Amniotic epithelial cell (primary cell): ENCODE results near the gene RBM20.
"Not testable (repeated sequence)": the region's sequence is repeated elsewhere in the genome, so short reads cannot be mapped to it uniquely, and the experiment has no call there.

Experiments
- DNase-seq: peaks from one replicate; pipeline ENCODE4 v3.0.0-alpha.2; 2010; ENCODE audit warnings: low read depth

RBM20 gene

GRCh38 chr10:110643653-110644597 is at the start of gene RBM20:
TSS of gene RBM20 (plus strand) at chr10:110644336. CDS start at chr10:110644455, 119 bp downstream.
- no peak for DNase-seq

DNA sequence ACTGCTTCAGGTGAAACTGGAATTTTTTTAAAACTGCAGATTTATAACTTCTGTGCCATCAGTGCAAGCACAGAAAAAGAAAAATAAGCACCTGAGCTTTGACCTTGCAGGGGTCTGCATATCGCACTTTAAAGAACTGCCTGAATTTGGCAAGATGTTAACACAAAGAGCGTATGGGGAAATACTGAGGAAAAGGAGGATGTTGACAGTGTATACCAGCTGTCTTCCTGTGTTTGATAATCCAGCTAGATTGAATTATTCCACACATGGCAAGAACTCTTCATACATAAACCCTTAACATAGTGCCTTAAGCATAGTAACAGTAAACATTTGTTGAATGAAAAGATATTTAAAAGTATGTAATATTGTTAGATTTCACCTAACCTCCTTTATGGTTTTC is 46.7 kb upstream of the RBM20 start:
- no peak for DNase-seq

DNA sequence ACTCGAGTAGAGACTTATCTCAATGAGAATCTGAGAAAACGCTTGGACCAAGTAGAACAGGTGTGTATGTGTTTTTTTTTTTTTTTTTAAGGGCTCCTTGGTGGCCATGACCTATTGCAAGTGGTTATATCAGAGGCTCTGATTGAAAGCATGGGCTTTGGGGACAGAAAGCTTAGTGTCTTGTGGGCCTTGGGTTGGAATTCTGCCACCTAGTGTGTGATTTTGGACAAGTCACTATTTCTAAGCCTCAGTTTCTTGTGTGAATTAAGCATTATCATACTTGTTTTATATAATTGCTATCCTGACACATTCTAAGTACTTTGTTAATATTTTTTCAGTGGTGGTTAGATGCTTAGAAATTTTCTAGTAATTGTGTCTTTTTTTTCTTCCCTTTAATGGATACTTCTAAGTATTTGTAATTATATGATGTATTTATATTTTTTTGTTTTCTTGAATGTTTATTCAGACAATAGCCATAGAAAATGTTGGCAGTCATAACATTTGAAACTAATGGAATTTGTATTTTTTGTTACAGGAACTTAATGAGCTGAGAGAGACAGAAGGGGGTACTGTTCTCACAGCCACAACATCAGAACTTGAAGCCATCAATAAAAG is 43.5 kb upstream of the RBM20 start:
- peak; percentile 59 for DNase-seq

- DNase-seq, result no peak
These were observed 42.6 kb upstream of the RBM20 start for GRCh38 chr10:110601581-110601980.

DNA sequence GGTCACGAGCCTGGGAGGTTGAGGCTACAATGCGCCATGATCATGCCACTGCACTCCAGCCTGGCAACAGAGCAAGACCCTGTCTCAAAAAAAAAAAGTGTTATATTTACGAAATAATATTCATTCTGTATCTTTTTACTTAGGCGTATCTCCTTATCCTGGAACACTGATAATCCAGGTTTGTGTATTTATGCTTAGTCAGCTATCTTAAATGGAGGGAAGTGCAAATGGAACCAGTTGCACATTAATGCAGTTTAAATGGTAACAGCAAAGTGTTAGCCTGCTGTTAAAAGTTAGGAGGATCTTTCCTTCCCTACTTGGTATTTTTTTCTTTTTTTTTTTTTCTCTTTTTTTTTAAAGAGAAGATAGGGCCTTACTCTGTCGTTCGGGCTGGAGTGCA is 36.0 kb upstream of the RBM20 start:
- no peak for DNase-seq

- no peak for DNase-seq
These were observed 34.5 kb upstream of the RBM20 start for GRCh38 chr10:110609605-110610004.

DNA sequence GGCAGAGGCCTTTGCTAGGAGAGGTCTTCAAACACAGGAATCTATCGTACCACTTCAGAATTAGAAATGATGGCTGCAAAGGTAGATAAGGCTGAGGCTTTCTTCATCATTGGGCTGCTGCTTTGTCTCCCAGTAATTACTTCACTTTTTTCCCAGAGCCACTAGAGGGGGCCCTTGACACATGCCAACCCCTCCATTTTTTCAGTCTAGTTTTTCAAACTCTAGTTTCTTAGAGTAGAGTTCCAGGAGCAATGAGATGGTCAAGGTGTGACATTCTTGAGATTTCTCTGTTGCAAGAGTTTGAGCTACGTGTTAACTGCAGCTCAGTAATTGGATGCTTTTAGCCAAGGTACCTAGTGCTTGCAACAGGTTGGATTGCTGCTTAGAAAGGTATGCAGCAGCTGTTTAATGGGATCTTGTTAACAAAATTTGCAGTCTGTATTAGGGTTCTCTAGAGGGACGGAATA is 33.8 kb upstream of the RBM20 start:
- DNase-seq, result peak; percentile 46

DNA sequence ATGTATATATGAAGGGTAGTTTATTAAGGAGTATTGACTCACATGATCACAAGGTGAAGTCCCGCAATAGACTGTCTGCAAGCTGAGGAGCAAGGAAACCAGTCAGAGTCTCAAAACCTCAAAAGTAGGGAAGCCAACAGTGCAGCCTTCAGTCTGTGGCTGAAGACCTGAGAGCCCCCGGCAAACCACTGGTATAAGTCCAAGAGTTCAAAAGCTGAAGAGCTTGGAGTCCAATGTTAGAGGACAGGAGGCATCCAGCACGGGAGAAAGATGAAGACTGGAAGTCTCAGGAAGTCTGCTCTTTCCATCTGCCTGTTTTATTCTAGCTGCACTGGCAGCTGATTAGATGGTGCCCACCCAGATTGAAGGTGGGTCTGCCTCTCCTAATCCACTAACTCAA is 33.4 kb upstream of the RBM20 start:
- DNase-seq, result not testable (repeated sequence)

- no peak for DNase-seq
These were observed 32.0 kb upstream of the RBM20 start for GRCh38 chr10:110612087-110612486.

DNA sequence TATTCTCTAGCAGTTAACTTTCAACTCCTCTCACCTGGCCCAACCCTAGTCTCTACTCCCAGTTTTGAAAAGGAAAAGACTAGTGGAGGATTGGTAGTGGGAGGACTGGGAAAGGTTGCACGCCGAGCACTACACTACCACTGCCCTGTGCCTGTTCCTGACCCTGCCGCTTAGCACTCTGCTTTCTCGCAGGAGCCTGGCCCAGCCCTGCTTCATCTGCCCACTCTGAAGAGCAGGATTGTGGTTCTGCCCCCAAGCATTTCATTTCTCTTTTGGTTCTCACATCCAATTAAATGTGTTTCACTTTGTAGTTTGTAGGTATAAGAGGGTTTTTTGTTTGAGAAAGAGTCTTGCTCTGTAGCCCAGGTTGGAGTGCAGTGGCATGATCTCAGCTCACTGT is 31.5 kb upstream of the RBM20 start:
- no peak for DNase-seq

- no peak for DNase-seq
These were observed 30.7 kb upstream of the RBM20 start for GRCh38 chr10:110613341-110613995.

- no peak for DNase-seq
These were observed 30.1 kb upstream of the RBM20 start for GRCh38 chr10:110613996-110614495.

DNA sequence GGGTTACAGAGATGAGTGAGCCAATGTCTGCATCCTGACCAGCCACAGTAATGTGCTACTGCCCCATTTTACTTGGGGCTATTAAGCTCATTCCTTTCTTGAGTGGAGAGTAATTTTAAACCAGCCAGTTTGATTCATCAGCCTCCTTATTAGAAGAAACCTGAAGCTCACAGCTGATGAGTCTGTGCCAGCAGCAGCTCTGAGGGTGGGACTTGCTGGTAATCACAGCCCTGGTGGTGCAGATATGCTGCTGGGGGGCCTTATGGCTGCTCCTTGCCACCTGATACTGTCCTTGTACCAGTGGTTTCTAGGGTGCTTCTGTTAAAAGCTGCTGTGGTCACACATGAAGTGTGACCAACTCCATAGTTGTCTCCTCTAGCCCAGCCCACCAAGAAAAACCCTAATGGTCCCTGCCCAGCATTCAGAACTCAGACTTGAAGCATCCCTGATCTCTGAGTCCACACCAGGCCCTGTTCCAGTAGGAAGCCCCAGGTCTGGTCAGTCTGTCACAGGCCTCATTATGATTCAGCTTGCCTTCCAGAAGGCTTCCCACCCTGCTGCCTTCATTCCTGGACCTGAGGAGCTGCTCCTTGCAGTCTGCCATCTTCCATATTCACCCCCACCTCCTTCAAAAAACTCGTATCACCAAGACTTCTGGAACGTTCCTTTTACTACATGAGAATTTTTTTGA is 28.9 kb upstream of the RBM20 start:
- DNase-seq, result no peak

DNA sequence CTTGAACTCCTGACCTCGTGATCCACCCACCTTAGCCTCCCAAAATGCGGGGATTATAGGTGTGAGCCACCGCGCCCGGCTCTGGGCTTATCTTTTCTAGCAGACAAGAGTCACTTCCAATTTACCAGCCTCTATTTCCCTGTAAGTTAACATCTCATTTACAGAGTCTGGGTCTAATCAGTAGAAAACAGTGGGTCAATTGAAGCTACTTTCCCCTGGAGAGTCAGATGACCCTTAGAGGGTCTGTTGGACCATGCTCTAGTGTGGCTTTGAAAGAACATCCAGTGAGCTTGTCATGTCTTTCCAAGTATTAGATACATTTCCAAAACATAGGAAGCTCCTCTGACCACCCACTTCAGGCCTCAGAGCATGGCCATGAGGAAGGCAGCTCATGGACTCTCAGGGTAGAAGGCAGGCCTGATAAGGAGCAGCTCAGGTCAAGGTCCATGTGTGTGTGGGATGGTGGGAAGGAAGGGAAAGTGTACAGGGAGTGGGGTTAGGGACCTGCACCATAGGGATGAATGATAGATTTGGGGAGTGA is 27.6 kb upstream of the RBM20 start:
- DNase-seq, result no peak

DNA sequence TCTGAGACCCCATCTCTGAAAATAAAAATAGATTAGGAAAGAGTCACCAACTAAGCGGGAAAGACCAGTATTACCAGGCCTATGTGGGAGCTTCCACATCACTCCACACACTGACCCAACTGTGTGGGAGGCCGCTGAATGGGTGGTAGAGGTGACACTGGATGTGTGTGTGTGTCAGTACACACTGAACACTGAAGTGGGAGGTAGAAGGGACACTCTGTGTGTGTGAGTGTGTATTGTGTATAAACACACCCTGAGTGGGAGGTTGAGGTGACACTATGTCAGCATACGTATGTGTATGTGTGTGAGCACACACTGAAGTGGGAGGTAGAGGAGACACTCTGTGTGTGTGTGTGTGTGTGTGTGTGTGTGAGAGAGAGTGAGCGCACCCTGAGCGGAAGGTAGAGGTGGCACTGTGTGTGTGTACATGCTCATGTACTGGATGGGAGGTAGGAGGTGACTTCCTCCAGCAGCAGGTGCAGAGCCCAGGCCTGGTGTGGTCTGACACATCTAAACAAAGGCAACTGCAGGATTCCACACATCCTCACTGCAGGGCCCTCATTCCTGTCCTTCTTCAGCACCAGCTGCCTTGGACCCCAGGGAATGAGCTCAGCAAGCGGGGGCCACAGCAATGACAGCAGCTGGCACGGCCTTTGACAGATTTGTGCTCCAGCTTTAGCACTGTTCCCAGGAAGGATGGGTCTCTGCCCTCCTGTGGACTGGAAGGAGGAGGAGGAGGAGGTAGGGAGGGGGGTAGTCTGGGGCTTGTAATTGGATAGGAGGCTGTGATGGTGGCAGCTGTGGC is 26.5 kb upstream of the RBM20 start:
- DNase-seq, result no peak

GRCh38 chr10:110618230-110618610 is 25.9 kb upstream of the RBM20 start:
- DNase-seq, result no peak

GRCh38 chr10:110619514-110620397 is 24.4 kb upstream of the RBM20 start:
- no peak for DNase-seq

- no peak for DNase-seq
These were observed 23.8 kb upstream of the RBM20 start for GRCh38 chr10:110620398-110620719.

- not testable (repeated sequence) for DNase-seq
These were observed 20.8 kb upstream of the RBM20 start for GRCh38 chr10:110623316-110623715.

DNA sequence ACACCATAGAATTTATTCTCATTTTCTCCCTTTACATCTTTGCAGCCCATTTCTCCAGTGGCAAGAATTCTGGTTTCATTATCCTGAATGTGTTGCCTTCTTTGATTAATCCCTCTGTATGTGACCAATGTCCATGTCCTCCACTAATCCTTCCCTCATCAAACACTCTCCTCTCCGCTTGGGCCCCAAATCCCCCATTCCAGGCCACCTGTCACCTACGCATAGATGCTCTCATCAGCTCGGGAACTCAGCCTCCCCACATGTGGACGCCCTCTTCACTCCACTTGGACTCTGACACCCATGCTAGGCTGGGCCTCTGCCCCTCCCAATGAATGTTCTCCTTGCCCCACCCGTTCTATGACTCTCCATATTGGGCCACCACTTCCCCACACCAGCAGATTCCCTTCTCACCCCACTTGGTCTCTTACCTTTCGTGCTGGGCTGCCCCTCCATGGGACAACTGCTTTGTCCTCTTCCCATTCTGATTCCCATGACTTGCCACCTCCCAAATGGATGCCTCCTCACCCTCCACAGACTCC is 18.7 kb upstream of the RBM20 start:
- DNase-seq, result no peak
